NCI-H1105 treated with DMSO at 0.1 percent for 48 hours (cell line): ENCODE data around the gene UTP14C.
"Not testable (repeated sequence)": the region's sequence is repeated elsewhere in the genome, so short reads cannot be mapped to it uniquely, and the experiment has no call there.

Source experiments
- DNase-seq: peaks from one replicate; lab custom pipeline; 2025; lab: John Stamatoyannopoulos, UW

Gene UTP14C, protein sequence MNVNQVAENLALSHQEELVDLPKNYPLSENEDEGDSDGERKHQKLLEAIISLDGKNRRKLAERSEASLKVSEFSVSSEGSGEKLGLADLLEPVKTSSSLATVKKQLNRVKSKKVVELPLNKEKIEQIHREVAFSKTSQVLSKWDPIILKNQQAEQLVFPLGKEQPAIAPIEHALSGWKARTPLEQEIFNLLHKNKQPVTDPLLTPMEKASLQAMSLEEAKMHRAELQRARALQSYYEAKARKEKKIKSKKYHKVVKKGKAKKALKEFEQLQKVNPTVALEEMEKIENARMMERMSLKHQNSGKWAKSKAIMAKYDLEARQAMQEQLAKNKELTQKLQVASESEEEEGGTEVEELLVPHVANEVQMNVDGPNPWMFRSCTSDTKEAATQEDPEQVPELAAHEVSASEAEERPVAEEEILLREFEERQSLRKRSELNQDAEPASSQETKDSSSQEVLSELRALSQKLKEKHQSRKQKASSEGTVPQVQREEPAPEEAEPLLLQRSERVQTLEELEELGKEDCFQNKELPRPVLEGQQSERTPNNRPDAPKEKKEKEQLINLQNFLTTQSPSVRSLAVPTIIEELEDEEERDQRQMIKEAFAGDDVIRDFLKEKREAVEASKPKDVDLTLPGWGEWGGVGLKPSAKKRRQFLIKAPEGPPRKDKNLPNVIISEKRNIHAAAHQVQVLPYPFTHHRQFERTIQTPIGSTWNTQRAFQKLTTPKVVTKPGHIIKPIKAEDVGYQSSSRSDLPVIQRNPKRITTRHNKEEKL

DNA sequence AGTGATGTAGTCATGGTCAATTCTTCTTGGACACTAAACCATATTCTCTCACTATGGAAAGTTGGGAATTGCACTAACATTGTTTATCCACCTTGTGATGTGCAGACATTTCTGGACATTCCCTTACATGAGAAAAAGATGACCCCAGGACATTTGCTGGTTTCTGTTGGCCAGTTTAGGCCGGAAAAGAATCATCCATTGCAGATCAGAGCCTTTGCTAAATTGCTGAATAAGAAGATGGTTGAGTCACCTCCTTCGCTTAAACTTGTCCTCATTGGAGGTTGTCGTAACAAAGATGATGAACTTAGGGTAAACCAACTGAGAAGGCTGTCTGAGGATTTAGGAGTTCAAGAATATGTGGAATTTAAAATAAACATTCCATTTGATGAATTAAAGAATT, at the start of gene UTP14C:
Gene UTP14C, plus strand, starts transcription at position 211 of the 400 bp plus-strand sequence. CDS start 4,114 bp downstream, outside the sequence.
- DNase-seq, result no peak

DNA sequence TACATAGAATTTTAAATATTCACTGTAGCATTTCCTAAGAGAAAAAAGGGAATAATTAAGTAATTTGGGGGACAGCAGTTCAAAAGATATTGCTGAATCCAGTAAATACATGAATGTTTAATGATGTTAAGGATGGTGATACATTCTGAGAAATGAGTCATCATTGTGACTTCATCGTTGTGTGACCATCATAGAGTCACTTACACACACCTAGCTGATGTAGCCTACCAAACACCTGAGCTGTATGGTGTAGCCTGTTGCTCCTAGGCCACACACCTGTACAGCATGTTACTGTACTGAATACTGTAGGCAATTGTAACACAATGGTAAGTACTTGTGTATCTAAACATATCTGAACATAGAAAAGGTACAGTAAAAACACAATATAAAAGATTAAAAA, 48.1 kb upstream of the UTP14C start:
- no peak for DNase-seq

DNA sequence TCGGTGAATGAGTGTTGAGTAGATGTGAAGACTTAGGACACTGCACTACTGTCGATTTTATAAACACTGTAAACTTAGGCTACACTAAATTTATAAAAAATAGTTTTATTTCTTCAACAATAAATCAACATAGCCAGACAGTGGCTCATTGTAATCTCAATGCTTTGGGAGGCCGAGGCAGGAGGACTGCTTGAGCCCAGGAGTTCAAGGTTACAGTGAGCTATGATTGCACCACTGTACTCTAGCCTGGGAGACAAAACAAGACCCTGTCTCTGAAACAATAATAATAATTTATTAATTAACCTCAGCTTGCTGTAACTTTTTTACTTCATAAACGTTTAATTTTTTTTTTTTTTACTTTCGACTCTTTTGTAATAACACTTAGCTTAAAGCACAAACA, 47.6 kb upstream of the UTP14C start:
- no peak for DNase-seq

DNA sequence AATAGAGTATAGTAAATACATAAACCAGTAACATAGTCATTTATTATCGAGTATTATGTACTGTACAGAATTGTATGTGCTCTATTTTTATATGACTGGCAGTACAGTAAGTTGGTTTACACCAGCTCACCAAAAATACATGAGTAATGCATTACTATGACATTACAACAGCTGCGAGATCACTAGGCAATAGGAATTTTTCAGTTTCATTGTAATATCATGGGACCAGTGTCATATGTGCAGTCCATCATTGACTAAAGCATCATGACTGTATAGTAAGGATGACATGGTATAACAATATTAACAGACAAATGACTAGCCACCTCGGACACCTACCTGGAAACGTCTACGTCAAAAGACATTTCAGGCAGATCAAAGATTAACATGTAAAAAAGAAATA, 46.9 kb upstream of the UTP14C start:
- no peak for DNase-seq

DNA sequence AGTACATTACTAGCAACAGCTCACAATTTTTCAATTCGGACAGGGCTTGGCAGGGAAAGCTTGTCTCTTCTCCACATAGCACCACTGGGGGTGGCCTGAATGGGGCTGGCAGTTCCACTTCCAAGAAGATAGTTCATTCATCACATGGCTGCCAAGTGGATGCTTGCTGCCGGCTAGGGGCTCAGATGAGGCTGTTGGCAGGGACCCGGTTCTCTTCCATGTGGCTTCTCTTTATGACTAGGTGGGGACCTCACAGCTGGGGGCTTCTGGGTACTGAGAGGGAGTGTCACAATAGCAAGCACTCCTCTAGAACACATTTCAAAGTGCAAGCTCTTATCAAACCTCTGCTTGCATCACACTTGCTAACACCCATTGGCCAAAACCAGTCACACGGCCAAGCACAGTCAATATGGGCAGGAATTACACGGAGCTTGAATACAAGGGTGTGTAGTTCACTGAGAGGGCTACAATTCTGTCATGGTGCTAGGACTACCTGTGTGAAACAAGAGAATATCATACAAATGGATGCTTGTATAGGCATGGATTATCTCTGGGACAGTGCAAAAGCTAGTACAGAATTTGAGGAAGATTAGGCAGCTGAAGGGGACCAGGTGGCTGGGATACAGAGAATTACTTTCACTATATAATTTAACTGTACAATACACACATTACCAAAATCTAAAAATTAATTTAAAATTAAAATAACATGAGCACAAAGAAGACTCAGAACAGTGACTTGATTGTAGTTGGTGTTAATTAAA, 45.5 kb upstream of the UTP14C start:
- no peak for DNase-seq

DNA sequence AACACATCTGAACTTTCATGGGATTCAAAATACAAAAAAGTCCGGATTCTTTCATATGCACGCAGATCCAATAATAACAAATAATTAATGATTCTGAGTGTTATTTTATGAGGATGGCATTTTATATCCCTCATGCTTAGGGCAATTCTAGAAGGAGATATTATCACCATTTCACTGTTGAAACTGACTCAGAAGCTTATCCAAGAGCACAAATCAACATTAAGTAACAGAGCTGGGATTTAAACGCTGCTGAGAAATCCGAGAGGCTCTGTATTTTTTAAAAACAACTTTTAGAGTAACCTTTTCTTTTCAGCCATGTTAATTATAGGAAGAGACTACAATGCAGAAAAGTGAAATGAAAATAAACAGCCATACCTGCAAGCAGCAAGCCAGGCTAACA, 43.6 kb upstream of the UTP14C start:
- no peak for DNase-seq

DNA sequence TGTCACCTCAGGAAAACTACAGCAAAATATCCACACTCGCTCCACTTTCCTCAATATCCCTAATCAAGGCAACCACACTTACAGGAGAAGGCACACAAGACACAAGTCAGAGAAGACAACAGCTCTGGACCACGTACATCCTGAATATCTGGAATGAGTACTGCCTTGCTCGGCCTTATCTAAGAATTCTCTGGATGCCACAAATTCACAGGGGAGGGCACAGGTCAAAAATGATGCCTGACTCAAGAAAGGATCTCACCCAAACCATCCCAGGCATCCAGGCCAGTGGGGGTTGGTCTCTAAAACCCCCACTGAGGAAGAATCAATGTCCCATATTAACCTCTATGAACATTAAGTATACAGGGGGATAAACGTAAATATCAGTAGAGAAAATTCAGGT, 43.1 kb upstream of the UTP14C start:
- DNase-seq, result no peak

DNA sequence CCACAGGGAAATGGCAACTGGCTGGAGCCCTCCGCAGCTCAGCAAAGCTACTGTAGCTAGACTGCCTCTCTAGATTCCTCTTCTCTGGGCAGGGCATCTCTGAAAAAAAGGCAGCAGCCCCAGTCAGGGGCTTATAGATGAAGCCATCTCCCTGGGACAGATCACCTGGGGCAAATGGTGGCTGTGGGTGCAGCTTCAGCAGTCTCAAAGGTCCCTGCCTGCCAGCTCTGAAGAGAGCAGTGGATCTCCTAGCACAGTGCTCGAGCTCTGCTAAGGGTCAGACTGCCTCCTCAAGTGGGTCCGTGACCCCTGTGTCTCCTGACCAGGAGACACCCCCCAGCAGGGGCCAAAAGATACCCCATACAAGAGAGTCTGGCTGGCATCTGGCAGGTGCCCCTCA, 41.2 kb upstream of the UTP14C start:
- not testable (repeated sequence) for DNase-seq

DNA sequence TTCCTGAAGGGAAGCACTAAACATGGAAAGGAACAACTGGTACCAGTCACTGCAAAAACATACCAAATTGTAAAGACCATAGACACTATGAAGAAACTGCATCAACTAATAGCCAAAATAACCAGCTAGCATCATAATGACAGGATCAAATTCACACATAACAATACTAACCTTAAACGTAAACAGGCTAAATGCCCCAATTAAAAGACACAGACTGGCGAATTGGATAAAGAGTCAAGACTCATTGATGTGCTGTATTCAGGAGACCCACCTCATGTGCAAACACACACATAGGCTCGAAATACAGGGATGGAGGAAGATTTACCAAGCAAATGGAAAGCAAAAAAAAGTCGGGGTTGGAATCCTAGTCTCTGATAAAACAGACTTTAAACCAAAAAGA, 39.6 kb upstream of the UTP14C start:
- DNase-seq, result not testable (repeated sequence)

DNA sequence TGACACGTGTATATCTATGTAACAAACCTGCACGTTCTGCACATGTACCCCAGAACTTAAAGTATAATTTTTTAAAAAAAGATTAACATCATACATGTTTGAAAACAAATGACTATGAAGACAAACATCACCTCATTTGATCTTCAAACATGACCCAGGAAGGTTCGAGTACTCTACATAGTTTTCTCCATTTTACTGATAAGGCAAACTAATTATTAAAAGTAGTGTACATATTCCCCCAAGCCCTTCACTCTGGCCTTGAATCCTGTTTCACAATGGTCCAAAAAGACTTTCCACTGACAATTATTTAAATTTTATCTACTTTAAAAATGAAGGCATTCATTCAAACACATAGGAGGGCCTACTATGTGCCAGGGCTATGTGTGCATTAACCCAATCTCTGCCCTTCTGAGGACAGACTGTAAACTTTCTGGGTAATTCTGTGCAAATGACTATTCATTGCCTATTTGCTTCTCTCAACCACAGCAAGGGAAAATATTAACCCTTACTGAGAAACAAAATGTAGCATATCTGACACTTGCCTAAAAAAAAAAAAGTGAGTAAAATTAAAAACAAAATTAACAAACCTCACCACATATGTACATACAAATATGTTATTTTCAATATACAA, 35.4 kb upstream of the UTP14C start:
- no peak for DNase-seq

DNA sequence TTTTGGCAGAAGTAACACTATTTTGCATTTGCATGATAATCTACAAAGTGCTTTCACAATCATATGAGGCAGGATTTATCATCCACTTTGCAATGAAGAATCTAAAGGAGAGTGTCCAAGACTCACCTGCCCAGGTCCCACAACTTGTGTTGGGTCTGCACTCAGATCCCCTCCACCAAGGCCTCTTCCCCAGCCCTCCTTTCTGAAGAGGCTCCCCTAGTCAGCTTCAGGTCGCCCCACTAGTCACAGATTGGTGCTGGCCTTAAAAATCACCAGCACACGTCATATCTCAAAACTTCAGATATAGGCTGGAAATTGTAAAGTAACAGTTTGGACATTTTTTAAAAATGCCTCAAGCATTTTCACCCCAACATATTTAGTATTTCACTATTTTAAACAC, 30.8 kb upstream of the UTP14C start:
- no peak for DNase-seq

DNA sequence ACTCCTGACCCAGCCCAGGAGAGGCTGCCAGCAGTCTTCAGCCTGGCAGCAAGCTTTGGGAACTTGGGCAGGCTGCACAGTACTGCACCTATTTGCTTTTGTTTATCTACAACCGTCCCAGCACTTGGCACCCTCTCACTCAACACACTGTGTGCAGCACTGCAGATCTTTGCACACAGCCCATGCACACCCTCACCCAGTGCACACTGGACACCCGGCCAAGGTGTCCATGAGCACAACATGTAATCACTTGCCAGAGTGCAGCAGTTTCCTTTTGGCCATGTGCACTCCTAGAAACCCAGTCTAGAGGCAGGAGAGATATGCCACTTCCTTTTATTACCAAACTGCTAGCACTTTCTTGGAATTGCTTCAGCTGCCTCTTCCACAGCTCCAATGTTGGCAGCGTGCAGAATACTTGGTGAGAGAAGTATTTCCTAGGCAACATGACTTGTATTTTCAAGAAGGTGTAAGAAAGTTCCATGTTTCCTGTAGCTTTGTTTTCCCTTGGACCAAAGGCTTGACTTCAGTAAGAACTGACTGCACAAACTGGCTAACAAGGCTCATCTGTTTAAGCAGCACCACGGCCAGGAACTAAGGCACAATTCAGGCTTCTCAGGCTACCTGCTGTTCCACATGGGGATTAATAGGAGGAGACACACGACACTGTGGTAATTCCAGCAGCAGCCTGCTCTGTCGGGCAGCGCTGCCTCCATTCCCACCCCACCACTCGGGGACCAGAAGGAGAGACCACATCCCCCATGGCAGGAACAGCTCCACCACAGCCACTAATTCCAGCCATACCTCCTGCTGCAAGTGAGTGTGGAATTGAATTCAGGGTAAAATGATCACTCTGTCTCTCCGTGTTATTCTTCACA, 28.6 kb upstream of the UTP14C start:
- no peak for DNase-seq

DNA sequence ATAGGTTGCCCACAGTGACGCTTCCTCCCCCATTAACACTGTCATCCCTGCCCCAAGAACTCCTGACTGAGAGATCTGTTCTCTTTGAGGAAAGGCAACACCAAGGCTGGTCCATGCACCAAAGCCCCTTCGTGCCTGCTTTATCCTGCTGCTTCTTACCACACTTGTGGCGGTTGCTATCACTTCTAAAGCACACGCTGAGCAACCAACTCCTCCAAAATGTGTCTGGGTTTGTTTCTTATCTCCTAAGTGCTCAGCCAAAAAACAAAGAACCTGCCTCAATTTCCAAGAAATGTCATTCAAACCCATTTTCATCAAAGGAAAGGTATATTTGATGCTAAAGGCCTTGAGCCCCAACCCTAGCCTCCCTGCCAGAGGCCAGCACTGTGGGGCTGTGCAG, 27.9 kb upstream of the UTP14C start:
- no peak for DNase-seq

DNA sequence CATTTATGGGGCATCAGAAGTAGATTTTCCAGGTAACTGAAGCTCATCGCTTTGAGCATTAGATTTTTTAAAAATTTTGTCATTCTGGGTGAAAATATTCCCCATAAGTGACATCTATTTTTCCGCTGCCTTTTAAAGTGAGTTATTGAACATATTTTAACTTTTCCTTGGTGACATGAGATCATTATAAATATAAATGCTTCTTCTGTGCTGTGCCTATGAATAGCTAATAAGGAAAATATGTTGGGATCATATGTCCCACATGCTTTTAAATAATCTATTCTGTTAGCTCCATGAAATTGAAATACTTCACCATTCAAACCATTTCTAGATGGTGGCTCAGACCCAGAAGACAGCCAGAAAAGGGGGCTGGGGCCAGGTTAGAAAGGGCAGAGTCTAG, 27.3 kb upstream of the UTP14C start:
- DNase-seq, result no peak

DNA sequence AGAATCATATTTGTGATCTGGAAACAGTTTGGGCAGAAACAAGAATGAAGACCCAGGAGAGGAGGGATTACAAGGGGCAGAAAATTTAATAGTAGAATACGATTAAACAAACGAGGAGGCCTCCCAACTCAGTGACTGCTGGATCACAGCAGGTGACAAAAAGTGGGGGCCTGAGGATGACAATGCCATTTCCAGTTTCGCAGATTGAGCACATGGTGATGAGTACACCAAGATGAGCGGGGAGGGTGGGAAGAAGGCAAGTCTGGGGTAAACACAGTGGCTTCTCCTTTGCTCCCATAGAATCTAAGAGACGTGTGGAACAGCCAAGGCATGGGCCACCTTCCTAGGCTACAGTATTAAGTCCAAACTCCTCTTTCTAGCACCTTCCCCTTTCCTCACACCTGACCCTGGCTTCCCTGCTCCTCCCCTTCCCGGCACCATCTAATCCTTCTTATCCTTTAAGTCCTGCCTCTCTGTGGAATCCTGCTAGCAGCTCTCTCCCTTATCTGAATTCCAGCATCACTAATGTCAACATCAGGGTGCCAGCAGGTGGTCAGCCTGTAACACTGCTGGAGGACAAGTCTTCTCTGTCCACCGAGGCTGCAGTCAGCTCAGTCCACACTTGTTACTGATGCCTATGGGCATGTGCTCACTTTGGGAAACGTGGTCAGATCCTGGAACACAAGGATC, 26.7 kb upstream of the UTP14C start:
- no peak for DNase-seq

DNA sequence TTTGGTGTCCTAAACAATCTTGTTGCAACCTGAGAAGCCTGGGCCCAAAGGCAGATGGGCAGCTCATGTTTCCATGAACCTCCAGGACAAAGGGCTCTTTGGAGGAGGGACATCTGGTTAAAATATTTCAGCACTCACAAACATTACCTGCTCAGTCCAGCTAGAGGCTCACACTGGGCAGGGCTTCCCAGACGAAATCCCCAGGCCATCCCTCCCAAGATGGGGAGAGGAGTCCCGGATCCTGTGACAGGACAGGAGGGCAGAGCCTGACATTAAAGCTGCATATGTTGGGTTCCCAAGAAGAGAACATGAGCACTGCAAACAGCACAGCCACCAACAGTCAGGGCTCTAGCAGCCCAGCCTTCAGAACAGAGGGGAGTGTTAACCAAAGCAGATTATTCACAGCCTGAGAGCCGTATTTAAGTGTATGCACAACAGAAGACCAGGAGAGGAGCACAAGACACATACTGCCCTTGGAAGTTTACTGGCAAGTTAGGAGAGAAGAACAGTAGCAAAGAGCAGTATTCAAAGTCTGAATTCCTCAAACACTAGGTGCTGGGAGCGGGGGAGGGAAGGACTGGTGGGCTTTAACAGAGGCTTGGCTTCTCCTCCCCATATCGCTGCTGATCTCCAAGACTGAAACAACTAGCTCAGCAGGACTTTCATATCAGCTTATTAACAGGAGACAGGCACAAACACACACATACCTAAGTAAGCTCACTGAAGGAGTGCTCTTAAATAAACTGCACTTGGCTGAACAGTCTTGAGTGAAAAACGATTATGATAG, 25.6 kb upstream of the UTP14C start:
- no peak for DNase-seq

DNA sequence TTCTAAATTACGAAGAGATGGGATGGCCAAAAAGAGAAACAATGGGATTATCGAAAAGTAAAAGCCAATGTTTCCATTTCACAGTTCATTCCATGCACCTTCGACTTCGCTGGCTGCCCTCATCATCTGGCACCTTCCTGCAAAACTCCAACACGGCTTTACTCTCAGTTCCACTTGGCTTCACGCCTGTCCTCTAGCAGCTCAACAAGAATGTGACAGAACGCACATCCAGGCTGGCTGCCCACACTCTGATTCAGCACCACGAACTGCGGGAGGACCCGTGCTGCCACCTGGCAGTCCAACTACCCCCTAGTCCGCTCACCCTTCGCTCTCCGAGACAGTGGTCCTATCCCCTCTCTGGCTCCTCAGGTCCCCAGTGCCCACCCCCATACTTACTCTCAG, 25.0 kb upstream of the UTP14C start:
- no peak for DNase-seq

DNA sequence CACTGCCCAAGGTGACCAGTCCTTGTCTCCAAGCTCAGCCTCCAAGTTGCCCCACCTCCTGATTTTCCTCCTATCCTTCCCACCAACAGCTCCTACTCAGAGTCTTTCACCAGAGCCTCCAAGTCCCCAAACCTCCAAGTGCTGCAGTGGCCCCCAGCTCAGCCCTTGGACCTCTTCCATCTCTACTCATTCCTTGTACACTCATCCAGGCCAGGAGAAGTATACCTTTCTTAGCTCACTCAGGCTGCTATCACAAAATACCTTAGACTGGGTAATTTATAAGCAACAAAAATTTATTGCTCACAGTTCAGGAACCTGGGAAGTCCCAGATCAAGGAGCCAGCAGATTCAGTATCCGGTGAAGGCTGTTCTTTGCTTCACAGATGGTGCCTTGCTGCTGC, 24.6 kb upstream of the UTP14C start:
- DNase-seq, result no peak

DNA sequence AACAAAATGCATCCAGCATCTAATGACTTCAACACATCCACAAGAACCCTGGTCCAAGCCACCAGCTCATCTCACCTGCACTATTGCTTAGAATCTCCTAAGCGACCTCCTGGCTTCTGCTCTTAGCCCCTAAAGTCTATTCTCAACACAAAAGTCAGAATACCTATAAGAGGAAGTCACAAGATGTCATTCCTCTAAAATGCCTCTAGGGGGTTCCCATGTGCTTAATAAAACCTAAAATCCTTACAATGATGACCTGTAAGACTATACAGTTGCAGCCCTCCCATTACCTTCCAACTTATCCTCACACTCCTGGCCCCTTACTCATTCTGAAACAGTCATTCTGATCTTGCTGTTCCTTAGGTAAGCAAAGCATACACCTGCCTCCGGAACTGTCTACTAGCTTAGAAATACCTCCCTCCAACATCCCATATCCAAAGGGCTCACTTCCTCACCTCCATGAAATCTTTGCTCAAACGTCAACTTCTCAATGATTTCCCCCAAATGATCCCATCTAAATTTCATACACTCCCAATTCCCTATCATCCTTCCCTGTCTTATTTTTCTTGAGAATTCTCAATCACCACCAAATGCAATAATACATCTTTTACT, 23.3 kb upstream of the UTP14C start:
- DNase-seq, result peak; percentile 59
